ENCODE results near the gene TVP23B. TPM values are rescaled to one million over a fixed set of nuclear protein-coding genes. Genes with fewer than 3 reads are reported as not detected.

TVP23B gene
- 26.6 and 27.3 TPM in 2 replicates for total RNA-seq

GRCh38 chr17:18780991-18781718, at the start of gene TVP23B:
Gene TVP23B (plus strand): TSS chr17:18781183. CDS start chr17:18781294, 111 bp downstream.

GRCh38 chr17:18743699-18744421, 37.1 kb upstream of the TVP23B start, which contains the start of gene FBXW10:
Gene FBXW10 (plus strand): TSS chr17:18744054. CDS start chr17:18744245, 191 bp downstream.

Other genes with a start within 250 kb of the TVP23B start
- gene TBC1D28, start 136.8 kb upstream of the TVP23B start, total RNA-seq = not detected in 2 replicates
- gene FOXO3B, start 98.9 kb upstream of the TVP23B start, total RNA-seq = 6.0 and 7.8 TPM in 2 replicates
- gene FBXW10, start 37.1 kb upstream of the TVP23B start, total RNA-seq = not detected in 2 replicates
- gene PRPSAP2, start 76.9 kb downstream of the TVP23B start, total RNA-seq = 23.9 and 113 TPM in 2 replicates
- not detected in 2 replicates for gene SLC5A10, start 171.0 kb downstream of the TVP23B start, total RNA-seq
- 2.9 and 3.7 TPM in 2 replicates for gene FAM83G, start 223.6 kb downstream of the TVP23B start, total RNA-seq

Measured in pericardium fibroblast (primary cell).